GM23248 (cell line): ENCODE results near the gene PARS2. TPM values are rescaled to one million over a fixed set of nuclear protein-coding genes. Genes with fewer than 3 reads are reported as not detected.

ENCODE experiments used
- DNase-seq: peaks from one replicate; pipeline ENCODE4 v3.0.0-alpha.2; 2015
- H2AFZ ChIP-seq: fragments of 200-600 bp; sonication (generic); 2 replicates; pipeline ENCODE4 v1.6.1; 2016; ENCODE audit warnings: antibody characterized with exemption
- H3F3A ChIP-seq: fragments of 200-600 bp; sonication (generic); 2 replicates; pipeline ENCODE4 v1.6.1; 2016; ENCODE audit warnings: mild to moderate bottlenecking, antibody characterized with exemption, mixed run types; ENCODE audit not compliant: insufficient read depth
- H3K27ac ChIP-seq: fragments of 200-600 bp; sonication (generic); 2 replicates; pipeline ENCODE4 v1.5.1; 2016; ENCODE audit warnings: mild to moderate bottlenecking
- H3K27me3 ChIP-seq: fragments of 200-600 bp; sonication (generic); replicated peaks from 2 replicates; pipeline ENCODE4 v1.6.1; 2016; ENCODE audit warnings: mild to moderate bottlenecking; ENCODE audit not compliant: insufficient read depth
- H3K36me3 ChIP-seq: fragments of 200-600 bp; sonication (generic); 2 replicates; pipeline ENCODE4 v1.6.1; 2016; ENCODE audit warnings: low read depth, mild to moderate bottlenecking
- H3K4me1 ChIP-seq: fragments of 200-600 bp; sonication (generic); 2 replicates; pipeline ENCODE4 v1.6.1; 2016; ENCODE audit warnings: mild to moderate bottlenecking; ENCODE audit not compliant: insufficient read depth
- H3K4me2 ChIP-seq: fragments of 200-600 bp; sonication (generic); one replicate; pipeline ENCODE4 v1.6.1; 2016; ENCODE audit warnings: mild to moderate bottlenecking; ENCODE audit not compliant: unreplicated experiment
- H3K4me3 ChIP-seq: fragments of 200-600 bp; sonication (generic); 2 replicates; pipeline ENCODE4 v1.5.1; 2016; ENCODE audit warnings: mild to moderate bottlenecking
- H3K79me2 ChIP-seq: fragments of 200-600 bp; sonication (generic); 2 replicates; pipeline ENCODE4 v1.6.1; 2016; ENCODE audit warnings: mild to moderate bottlenecking; ENCODE audit not compliant: insufficient read depth
- H3K9ac ChIP-seq: fragments of 200-600 bp; sonication (generic); 2 replicates; pipeline ENCODE4 v1.6.1; 2016; ENCODE audit warnings: mild to moderate bottlenecking
- H3K9me2 ChIP-seq: fragments of 200-600 bp; sonication (generic); 2 replicates; pipeline ENCODE4 v1.6.1; 2016; ENCODE audit warnings: mixed run types, mild to moderate bottlenecking, moderate library complexity; ENCODE audit not compliant: insufficient read depth
- H3K9me3 ChIP-seq: fragments of 200-600 bp; sonication (generic); one replicate; pipeline ENCODE4 v1.6.1; 2017; ENCODE audit warnings: low read depth
- H4K20me1 ChIP-seq: fragments of 200-600 bp; sonication (generic); 2 replicates; pipeline ENCODE4 v1.6.0; 2016; ENCODE audit not compliant: insufficient read depth
- EZH2 ChIP-seq: fragments of 200-600 bp; sonication (generic); IDR thresholded peaks from 2 replicates; pipeline ENCODE4 v1.6.1; 2018; ENCODE audit warnings: antibody characterized with exemption, mild to moderate bottlenecking; ENCODE audit not compliant: insufficient read depth, poor library complexity, severe bottlenecking
- EZH2phosphoT487 ChIP-seq: fragments of 200-600 bp; sonication (generic); IDR thresholded peaks from 2 replicates; pipeline ENCODE4 v1.6.1; 2018; ENCODE audit warnings: antibody characterized with exemption, moderate library complexity, mild to moderate bottlenecking, low read depth; ENCODE audit not compliant: insufficient read depth
- WGBS, 2 experiments: methylation state at CpG; one replicate each; pipeline ENCODE4 v1.1.6; 2015 to 2017; ENCODE audit warnings: low lambda C conversion rate in 2 of 2, low coverage in 1 of 2; ENCODE audit errors: missing lambda C conversion rate in 2 of 2; 5-methylcytosine and 5-hydroxymethylcytosine counted together
- in situ Hi-C: fragments of 300-500 bp; cut with MboI; formaldehyde crosslinking; loops from 2 replicates; pipeline ENCODE4 v1.15.0; 2020
- polyA plus RNA-seq: library from polyadenylated mRNA; unstranded; fragments of >200 nt; fragmentation: Nextera tagmentation; extraction: Ambion mirVana; gene quantifications from 2 replicates; pipeline ENCODE4 v1.2.1, GENCODE V29; 2016
- total RNA-seq: library from RNA; depleted of rRNA; stranded (reverse); fragments of >200 nt; shearing (Covaris generic); gene quantifications from 2 replicates; pipeline ENCODE4 v1.2.3, GENCODE V29; 2014

Gene PARS2
- total and polyA plus RNA-seq, 2 experiments from 2014 or later = 4.1 to 5.0 TPM

GRCh38 chr1:54800041-54800898 is 35.9 kb upstream of the PARS2 start:
- in situ Hi-C loops = loop anchor here (25.0 kb wide), 1 partner anchor 688 kb away; no protein-coding TSS in a partner anchor
- Histone ChIP-seq H3K79me2 (no peaks in the 10 kb centered on the region), H3K27me3 (peaks cover 16% of the 10 kb centered on the region), H3K4me1 (peaks cover 7% of the 10 kb centered on the region; the same call in 1 of the 2 replicates), H3K9ac (no peak overlapping the region), H3K9me3 (no peaks in the 10 kb centered on the region), H3K9me2 (no peaks in the 10 kb centered on the region), H3F3A (peaks cover 13% of the 10 kb centered on the region), H3K4me2 (peak overlapping the region; percentile 41), H3K4me3 (peak overlapping the region; percentile 56), H3K27ac (no peak overlapping the region), H2AFZ (peak overlapping the region; percentile 42), H3K36me3 (no peaks in the 10 kb centered on the region), H4K20me1 (no peaks in the 10 kb centered on the region)
- WGBS, 2 experiments = 45 to 47% methylated on average over 34 to 35 of the region's 39 CpGs
- no peak for DNase-seq
- no peak for TF ChIP-seq EZH2

DNA sequence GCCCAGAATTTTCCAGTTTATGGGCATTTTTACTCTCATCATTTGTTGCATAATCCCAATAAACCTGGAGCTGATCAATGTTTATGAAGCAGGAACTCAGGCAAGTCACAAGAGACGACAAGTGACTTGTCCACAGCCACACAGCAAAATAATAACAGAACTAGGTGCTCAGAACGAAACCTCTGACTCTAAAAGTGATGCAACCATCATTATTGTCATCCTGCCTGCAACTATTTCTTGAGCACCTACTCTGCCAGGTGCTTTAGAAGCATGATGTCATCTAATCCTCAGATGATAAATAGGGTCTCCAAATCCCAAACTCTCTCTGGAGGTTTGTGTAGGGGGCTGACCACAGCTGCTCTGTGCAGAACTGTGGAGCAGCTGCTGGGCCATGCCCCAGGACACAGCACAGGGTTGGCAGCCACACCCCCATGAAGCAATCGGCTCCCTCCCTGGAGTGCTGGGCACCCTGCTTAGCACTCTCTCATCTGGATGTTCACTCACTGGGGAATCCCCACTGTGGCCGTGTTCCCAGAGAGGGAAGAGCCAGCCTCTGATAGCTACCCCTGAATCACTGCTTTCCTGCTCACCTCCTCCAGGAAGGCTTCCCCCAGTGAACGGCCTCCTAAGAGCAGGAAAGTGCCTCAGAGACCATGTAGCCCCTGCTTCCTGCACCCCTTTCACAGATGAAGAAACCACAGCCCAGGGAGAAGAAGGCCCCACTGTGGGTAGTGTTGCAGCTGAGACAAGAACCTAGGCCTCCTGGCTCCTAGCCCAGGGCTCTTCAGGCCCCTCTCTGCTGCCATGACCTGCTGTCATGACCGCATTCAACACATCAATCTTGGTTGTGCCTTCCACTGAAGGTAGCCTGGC is 34.7 kb upstream of the PARS2 start:
- H3K36me3 ChIP-seq = no peaks in the 10 kb centered on the region
- in situ Hi-C loops = no loop called here

GRCh38 chr1:54798206-54798605 is 33.9 kb upstream of the PARS2 start:
- 14 to 35% methylated on average over 3 of the region's 3 CpGs for WGBS, 2 experiments
- no peak overlapping the region for H3K27ac ChIP-seq
- DNase-seq = no peak
- no peak overlapping the region for H2AFZ ChIP-seq
- no peaks in the 10 kb centered on the region for H3K79me2 ChIP-seq
- no peaks in the 10 kb centered on the region for H3K9me3 ChIP-seq
- TF ChIP-seq EZH2phosphoT487 (no peak), EZH2 (no peak)
- in situ Hi-C loops = no loop called here
- no peak overlapping the region for H3K4me2 ChIP-seq
- H3K9me2 ChIP-seq = no peaks in the 10 kb centered on the region
- H3K27me3 ChIP-seq = peaks cover 16% of the 10 kb centered on the region
- no peaks in the 10 kb centered on the region for H3F3A ChIP-seq
- H3K36me3 ChIP-seq = no peaks in the 10 kb centered on the region
- no peak overlapping the region for H3K9ac ChIP-seq
- H3K4me3 ChIP-seq = no peak overlapping the region
- no peaks in the 10 kb centered on the region for H4K20me1 ChIP-seq
- H3K4me1 ChIP-seq = no peaks in the 10 kb centered on the region

More for the DNA sequence above, 34.7 kb upstream of the PARS2 start:
- Histone ChIP-seq H3K79me2 (no peaks in the 10 kb centered on the region), H3F3A (0 out of 2 replicates have a peak, but pooled peaks cover 2% of the 10 kb centered on the region), H3K4me2 (no peak overlapping the region), H3K9ac (no peak overlapping the region), H3K9me2 (no peaks in the 10 kb centered on the region), H3K4me1 (peaks cover under 1% of the 10 kb centered on the region; the same call in 1 of the 2 replicates), H3K27ac (no peak overlapping the region), H2AFZ (no peak overlapping the region), H4K20me1 (no peaks in the 10 kb centered on the region), H3K27me3 (peaks cover 16% of the 10 kb centered on the region), H3K9me3 (no peaks in the 10 kb centered on the region), H3K4me3 (no peak overlapping the region)
- peak; percentile 70 for DNase-seq
- TF ChIP-seq EZH2 = no peak
- TF ChIP-seq EZH2phosphoT487 = no peak
- 59 to 68% methylated on average over 5 to 6 of the region's 6 CpGs for WGBS, 2 experiments

DNA sequence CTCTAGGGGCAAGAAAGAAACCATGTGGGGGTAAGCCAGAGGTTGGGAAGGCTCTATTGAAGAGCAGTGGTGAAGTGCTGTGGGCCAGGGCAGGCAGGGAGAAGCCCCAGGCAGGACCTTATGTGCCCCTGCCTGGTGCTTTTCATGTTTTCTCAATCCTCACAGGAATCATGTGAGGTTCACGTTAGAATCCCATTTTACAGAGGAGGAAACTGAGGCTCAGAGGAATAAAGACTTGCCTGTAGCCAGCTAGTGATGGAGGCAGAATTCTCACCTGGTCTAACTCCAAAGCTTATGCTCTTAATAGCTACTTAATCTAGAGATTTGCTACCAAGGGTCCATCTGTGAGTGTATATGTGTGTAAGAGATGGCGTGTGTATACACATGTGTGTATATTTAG is 32.6 kb upstream of the PARS2 start:
- H3K4me3 ChIP-seq = no peak overlapping the region
- WGBS, 2 experiments = 88 to 94% methylated on average over 2 of the region's 2 CpGs
- no peaks in the 10 kb centered on the region for H3K9me2 ChIP-seq
- no peak overlapping the region for H3K9ac ChIP-seq
- no peaks in the 10 kb centered on the region for H3K36me3 ChIP-seq
- no peak overlapping the region for H3K27ac ChIP-seq
- H2AFZ ChIP-seq = no peak overlapping the region
- H3K4me2 ChIP-seq = no peak overlapping the region
- in situ Hi-C loops = no loop called here
- no peak for DNase-seq
- no peak for TF ChIP-seq EZH2phosphoT487
- no peaks in the 10 kb centered on the region for H3K79me2 ChIP-seq
- no peaks in the 10 kb centered on the region for H3K4me1 ChIP-seq
- peaks cover 13% of the 10 kb centered on the region for H3K27me3 ChIP-seq
- H4K20me1 ChIP-seq = no peaks in the 10 kb centered on the region
- no peaks in the 10 kb centered on the region for H3F3A ChIP-seq
- no peaks in the 10 kb centered on the region for H3K9me3 ChIP-seq
